Astrocyte (in vitro differentiated cells and primary cell): ENCODE measurements around the gene MAP2K2. TPM values are rescaled to one million over a fixed set of nuclear protein-coding genes. Genes with fewer than 3 reads are reported as not detected.
"Not testable (repeated sequence)": the region's sequence is repeated elsewhere in the genome, so short reads cannot be mapped to it uniquely, and the experiment has no call there.

Experiments
- DNase-seq: peaks from one replicate; pipeline ENCODE4 v3.0.0-alpha.2; 2010; ENCODE audit warnings: low read depth
- FAIRE-seq: peaks from 2 replicates; lab custom pipeline; 2011; peaks lifted over from hg19 to GRCh38; lab: Jason Lieb, UNC
- H2AFZ ChIP-seq: 2 replicates; pipeline ENCODE4 v1.6.0; 2012; ENCODE audit warnings: low read depth, low read length, inconsistent platforms
- H3K27ac ChIP-seq: 2 replicates; pipeline ENCODE4 v1.5.1; 2011; ENCODE audit warnings: low read depth, low read length, inconsistent platforms
- H3K27me3 ChIP-seq: 2 replicates; pipeline ENCODE4 v1.6.0; 2011; ENCODE audit warnings: low read length, inconsistent platforms; ENCODE audit not compliant: insufficient read depth
- H3K36me3 ChIP-seq: 2 replicates; pipeline ENCODE4 v1.5.1; 2011; ENCODE audit warnings: low read length, inconsistent platforms; ENCODE audit not compliant: insufficient read depth
- H3K4me1 ChIP-seq: 2 replicates; pipeline ENCODE4 v1.5.1; 2011; ENCODE audit warnings: low read length, inconsistent platforms; ENCODE audit not compliant: insufficient read depth
- H3K4me2 ChIP-seq: 2 replicates; pipeline ENCODE4 v1.6.0; 2012; ENCODE audit warnings: low read length, inconsistent platforms
- H3K4me3 ChIP-seq: 2 replicates; pipeline ENCODE4 v1.5.1; 2011; ENCODE audit warnings: low read depth, mild to moderate bottlenecking, low read length, inconsistent platforms; ENCODE audit not compliant: insufficient read depth
- H3K79me2 ChIP-seq: 2 replicates; pipeline ENCODE4 v1.6.0; 2012; ENCODE audit warnings: mild to moderate bottlenecking, low read length, inconsistent platforms; ENCODE audit not compliant: insufficient read depth
- H3K9ac ChIP-seq: 2 replicates; pipeline ENCODE4 v1.6.0; 2012; ENCODE audit warnings: mild to moderate bottlenecking, low read length, inconsistent platforms
- H3K9me3 ChIP-seq: 2 replicates; pipeline ENCODE4 v1.5.1; 2012; ENCODE audit warnings: low read depth, mild to moderate bottlenecking, low read length, inconsistent platforms; ENCODE audit not compliant: insufficient read depth
- H4K20me1 ChIP-seq: 2 replicates; pipeline ENCODE4 v1.6.0; 2012; ENCODE audit warnings: low read length, inconsistent platforms; ENCODE audit not compliant: insufficient read depth
- H3K27ac Mint-ChIP-seq: one replicate; pipeline ENCODE4 v1.8.0; 2021; ENCODE audit warnings: mild to moderate bottlenecking, mixed read lengths; ENCODE audit not compliant: unreplicated experiment
- H3K27me3 Mint-ChIP-seq: one replicate; pipeline ENCODE4 v1.8.0; 2021; ENCODE audit warnings: low read depth, mixed read lengths; ENCODE audit not compliant: unreplicated experiment
- H3K36me3 Mint-ChIP-seq: one replicate; pipeline ENCODE4 v1.8.0; 2021; ENCODE audit warnings: low read depth, mixed read lengths; ENCODE audit not compliant: unreplicated experiment
- H3K4me1 Mint-ChIP-seq: one replicate; pipeline ENCODE4 v1.8.0; 2021; ENCODE audit warnings: low read depth, mixed read lengths; ENCODE audit not compliant: unreplicated experiment
- H3K4me3 Mint-ChIP-seq: one replicate; pipeline ENCODE4 v1.8.0; 2021; ENCODE audit warnings: mild to moderate bottlenecking, moderate library complexity, mixed read lengths; ENCODE audit not compliant: unreplicated experiment
- H3K9me3 Mint-ChIP-seq: one replicate; pipeline ENCODE4 v1.8.0; 2021; ENCODE audit warnings: mild to moderate bottlenecking, mixed read lengths; ENCODE audit not compliant: unreplicated experiment
- EZH2 ChIP-seq: IDR thresholded peaks from 2 replicates; pipeline ENCODE4 v1.6.1; 2012; ENCODE audit warnings: mild to moderate bottlenecking, low read length, inconsistent platforms; ENCODE audit not compliant: insufficient read depth
- total RNA-seq: library from RNA; stranded (reverse); gene quantifications from 2 replicates; pipeline ENCODE4 v1.2.1, GENCODE V29; 2021
- TF ChIP-seq, protein P1 (sequence below): IDR thresholded peaks from 2 replicates; pipeline ENCODE4 v1.5.1; 2011; ENCODE audit warnings: low read depth, mild to moderate bottlenecking, inconsistent platforms, low read length, moderate library complexity; ENCODE audit not compliant: insufficient read depth

The MAP2K2 gene
- total RNA-seq, 1 donor from 2014 or later, result 190 TPM

GRCh38 chr19:4149518-4150288 lies 25.8 kb upstream of the MAP2K2 start:
- no peaks in the 10 kb centered on the region for H3K9me3 Mint-ChIP-seq
- H3K4me2 ChIP-seq, result no peak overlapping the region
- H3K4me1 Mint-ChIP-seq, result no peaks in the 10 kb centered on the region
- H3K4me1 ChIP-seq, result peaks cover 4% of the 10 kb centered on the region
- TF ChIP-seq, protein P1, sequence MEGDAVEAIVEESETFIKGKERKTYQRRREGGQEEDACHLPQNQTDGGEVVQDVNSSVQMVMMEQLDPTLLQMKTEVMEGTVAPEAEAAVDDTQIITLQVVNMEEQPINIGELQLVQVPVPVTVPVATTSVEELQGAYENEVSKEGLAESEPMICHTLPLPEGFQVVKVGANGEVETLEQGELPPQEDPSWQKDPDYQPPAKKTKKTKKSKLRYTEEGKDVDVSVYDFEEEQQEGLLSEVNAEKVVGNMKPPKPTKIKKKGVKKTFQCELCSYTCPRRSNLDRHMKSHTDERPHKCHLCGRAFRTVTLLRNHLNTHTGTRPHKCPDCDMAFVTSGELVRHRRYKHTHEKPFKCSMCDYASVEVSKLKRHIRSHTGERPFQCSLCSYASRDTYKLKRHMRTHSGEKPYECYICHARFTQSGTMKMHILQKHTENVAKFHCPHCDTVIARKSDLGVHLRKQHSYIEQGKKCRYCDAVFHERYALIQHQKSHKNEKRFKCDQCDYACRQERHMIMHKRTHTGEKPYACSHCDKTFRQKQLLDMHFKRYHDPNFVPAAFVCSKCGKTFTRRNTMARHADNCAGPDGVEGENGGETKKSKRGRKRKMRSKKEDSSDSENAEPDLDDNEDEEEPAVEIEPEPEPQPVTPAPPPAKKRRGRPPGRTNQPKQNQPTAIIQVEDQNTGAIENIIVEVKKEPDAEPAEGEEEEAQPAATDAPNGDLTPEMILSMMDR, result no peak
- no peak for TF ChIP-seq EZH2
- H3K36me3 Mint-ChIP-seq, result no peaks in the 10 kb centered on the region
- no peak overlapping the region for H3K9ac ChIP-seq
- H3K9me3 ChIP-seq, result no peaks in the 10 kb centered on the region
- no peaks in the 10 kb centered on the region for H4K20me1 ChIP-seq
- H3K4me3 Mint-ChIP-seq, result no peak overlapping the region
- H3K4me3 ChIP-seq, result no peak overlapping the region
- no peaks in the 10 kb centered on the region for H3K27me3 ChIP-seq
- H3K27ac ChIP-seq, result no peak overlapping the region
- DNase-seq (no peak), FAIRE-seq (no peak)
- H2AFZ ChIP-seq, result no peak overlapping the region
- no peak overlapping the region for H3K27ac Mint-ChIP-seq
- no peaks in the 10 kb centered on the region for H3K36me3 ChIP-seq
- H3K27me3 Mint-ChIP-seq, result peaks cover 35% of the 10 kb centered on the region
- no peaks in the 10 kb centered on the region for H3K79me2 ChIP-seq

GRCh38 chr19:4144666-4145249 lies 20.8 kb upstream of the MAP2K2 start:
- H3K4me1 Mint-ChIP-seq, result no peaks in the 10 kb centered on the region
- Histone ChIP-seq H2AFZ (no peak overlapping the region), H3K27ac (no peak overlapping the region), H4K20me1 (no peaks in the 10 kb centered on the region), H3K4me1 (peaks cover 4% of the 10 kb centered on the region), H3K4me2 (no peak overlapping the region), H3K27me3 (no peaks in the 10 kb centered on the region), H3K4me3 (no peak overlapping the region), H3K79me2 (no peaks in the 10 kb centered on the region), H3K9me3 (no peaks in the 10 kb centered on the region), H3K36me3 (no peaks in the 10 kb centered on the region), H3K9ac (no peak overlapping the region)
- H3K27me3 Mint-ChIP-seq, result peaks cover 15% of the 10 kb centered on the region
- TF ChIP-seq, protein P1, result no peak
- no peak for TF ChIP-seq EZH2
- H3K36me3 Mint-ChIP-seq, result no peaks in the 10 kb centered on the region
- H3K4me3 Mint-ChIP-seq, result no peak overlapping the region
- H3K9me3 Mint-ChIP-seq, result no peaks in the 10 kb centered on the region
- peak overlapping the region; percentile 23 for H3K27ac Mint-ChIP-seq
- no peak for FAIRE-seq
- DNase-seq, result no peak

GRCh38 chr19:4142916-4143315 lies 19.0 kb upstream of the MAP2K2 start:
- H2AFZ ChIP-seq, H3K79me2 ChIP-seq, H3K36me3 ChIP-seq, H3K4me2 ChIP-seq, H3K9me3 Mint-ChIP-seq, H3K9me3 ChIP-seq, H4K20me1 ChIP-seq, FAIRE-seq, H3K9ac ChIP-seq, H3K27me3 ChIP-seq, H3K4me1 Mint-ChIP-seq, H3K27ac Mint-ChIP-seq, H3K27me3 Mint-ChIP-seq, H3K4me3 ChIP-seq, H3K4me3 Mint-ChIP-seq, H3K27ac ChIP-seq, H3K36me3 Mint-ChIP-seq, H3K4me1 ChIP-seq, DNase-seq: not testable (repeated sequence)
